Heart left ventricle (tissue), 16 donors: Measurements from ENCODE around the gene LPP. TPM values are rescaled to one million over a fixed set of nuclear protein-coding genes. Genes with fewer than 3 reads are reported as not detected.
A peak's percentile ranks its signal among the peaks of the same experiment; 100 is the strongest.

Experiments used
- ATAC-seq, 4 donors: fragments of 200-7000 bp; cut with Tn5 transposase; one replicate each; pipeline ENCODE4 v1.9.1; 2020 to 2022; ENCODE audit warnings: moderate library complexity in 4 of 4, mild to moderate bottlenecking in 3 of 4, moderate number of reproducible peaks in 1 of 4
- DNase-seq, 5 donors: peaks; one replicate each; pipeline ENCODE4 v3.0.0-alpha.2; 2020
- H3K27ac ChIP-seq, 12 donors: fragments of 200-600 bp; sonication (generic) in 4 of 12; one replicate each; pipeline versions ENCODE4 v1.5.0 to v1.8.0; 2016 to 2022; ENCODE audit warnings: mild to moderate bottlenecking in 2 of 12
- H3K27me3 ChIP-seq, 9 donors: fragments of 200-600 bp; sonication (generic) in 2 of 9; one replicate each; pipeline versions ENCODE4 v1.5.1 to v1.8.0; 2016 to 2022; ENCODE audit warnings: mild to moderate bottlenecking in 3 of 9
- H3K36me3 ChIP-seq, 9 donors: fragments of 200-600 bp; sonication (generic) in 2 of 9; one replicate each; pipeline versions ENCODE4 v1.5.0 to v1.8.0; 2018 to 2022; ENCODE audit warnings: mild to moderate bottlenecking in 2 of 9
- H3K4me1 ChIP-seq, 12 donors: fragments of 200-600 bp; sonication (generic) in 4 of 12; one replicate each; pipeline versions ENCODE4 v1.5.0 to v1.8.0; 2016 to 2022; ENCODE audit warnings: mild to moderate bottlenecking in 3 of 12
- H3K4me3 ChIP-seq, 12 donors: fragments of 200-600 bp; sonication (generic) in 4 of 12; one replicate each; pipeline versions ENCODE4 v1.5.0 to v1.8.0; 2017 to 2022; ENCODE audit warnings: mild to moderate bottlenecking in 9 of 12, moderate library complexity in 4 of 12
- H3K9me3 ChIP-seq, 12 donors: fragments of 200-600 bp; sonication (generic) in 4 of 12; one replicate each; pipeline versions ENCODE4 v1.5.0 to v1.8.0; 2016 to 2022; ENCODE audit warnings: mild to moderate bottlenecking in 1 of 12
- CTCF ChIP-seq, 12 donors: fragments of 200-600 bp; sonication (generic) in 4 of 12; IDR thresholded peaks; one replicate each; pipeline versions ENCODE4 v1.5.0 to v1.8.0; 2018 to 2022; ENCODE audit warnings: antibody characterized with exemption in 12 of 12, mild to moderate bottlenecking in 5 of 12
- POLR2A ChIP-seq, 2 donors: fragments of 450-650 bp; IDR thresholded peaks; one replicate each; pipeline ENCODE4 v1.6.1; 2017; ENCODE audit warnings: antibody characterized with exemption in 2 of 2, mild to moderate bottlenecking in 2 of 2, moderate library complexity in 2 of 2
- WGBS, 4 donors: extraction: QIAGEN DNeasy Blood & Tissue Kit in 2 of 4; methylation state at CpG; one replicate each; pipeline versions ENCODE4 v1.1.5 to v1.1.7; 2013 to 2018; 5-methylcytosine and 5-hydroxymethylcytosine counted together
- intact Hi-C, 10 donors: fragments of 100-400 bp; cut with DNase I; formaldehyde crosslinking; loops; one replicate each; pipeline versions ENCODE4 v1.11.1 to v1.14.2; 2022
- polyA plus RNA-seq, 2 donors: library from polyadenylated mRNA; stranded (reverse); fragments of 200-250 nt; gene quantifications; one replicate each; pipeline ENCODE4 v1.2.3, GENCODE V29; 2013
- total RNA-seq, 9 donors: library from RNA; depleted of rRNA in 2 of 9; stranded (reverse); fragments of >200 nt in 2 of 9; fragmentation: NEBNext Ultra II Directional in 3 of 9; extraction: Animal tissue kit (Norgen Biotek cat#: 25700) in 3 of 9; gene quantifications; one replicate each; pipeline versions ENCODE4 v1.1.0 to v1.2.4, GENCODE V29; 2016 to 2023
- donor health status: ischemic (EF 13 %, LVEDD 7.1; RV severe dilation, severe dysfunction).
- donor health status: healthy with polysubstance abuse.
- donor health status: DM: no; HTN: yes; CAD: no.
- donor health status: DM: no; HTN: no; CAD: no.
- donor health status: ischemic (EF 25% LVEDD 6.9; RV normal size, moderate dysfunction).
- donor health status: ischemic (EF 25% LVEDD 5.7; RV mildly dilated, moderate dysfunction).
- donor health status: healthy.
- donor health status: DM: yes; HTN: yes; CAD: no.
- donor health status: ischemic (EF 35%, LVEDD 5.7; RV mildly dilated, moderate dysfunction).
- donor health status: nonischemic (EF 11% LVEDD 7.7; RV severe dilation, severe dysfunction).
- donor health status: DM: yes; HTN: yes; CAD: no.
- donor health status: PGD.
- donor health status: ischemic (EF 29% LVEDD 5.4; RV normal size, mild dysfunction).
- donor health status: nonischemic (EF 23%, LVEDD 6.1; RV moderate dilation, normal function).

Gene LPP
- total and polyA plus RNA-seq, 11 donors = 9.2 to 178 (median 100) TPM

- Histone ChIP-seq H3K36me3 (peaks cover 0 to 27% (median 20%) of the 10 kb centered on the region in 9 donors), H3K27me3 (no peaks in the 10 kb centered on the region), H3K27ac (no peak overlapping the region), H3K4me3 (no peak overlapping the region), H3K9me3 (peaks cover 0 to 6% (median 0%) of the 10 kb centered on the region in 12 donors), H3K4me1 (peaks cover 0 to 43% (median 8%) of the 10 kb centered on the region in 12 donors)
- ATAC-seq (no peak), DNase-seq (no peak)
- 96 to 99% (median 99%) methylated on average over 4 of the region's 4 CpGs for WGBS, 4 donors
- TF ChIP-seq POLR2A (IDR thresholded peaks at IDR 0.05) (no peak), CTCF (IDR thresholded peaks at IDR 0.05) (peak in 1 of 12 donors; percentile 8)
- intact Hi-C loops = no loop called here
These were observed 250.2 kb downstream of the LPP start for GRCh38 chr3:188404124-188404523.

- DNase-seq (no peak), ATAC-seq (peak in 1 of 4 donors; percentile 54)
- peaks cover 0 to 6% (median 0%) of the 10 kb centered on the region in 12 donors for H3K9me3 ChIP-seq
- no peaks in the 10 kb centered on the region for H3K27me3 ChIP-seq
- no peak for TF ChIP-seq POLR2A (IDR thresholded peaks at IDR 0.05)
- TF ChIP-seq CTCF (IDR thresholded peaks at IDR 0.05) = no peak
- no peak overlapping the region for H3K27ac ChIP-seq
- intact Hi-C loops = no loop called here
- H3K36me3 ChIP-seq = peaks cover 0 to 29% (median 20%) of the 10 kb centered on the region in 9 donors
- peaks cover 0 to 37% (median 8%) of the 10 kb centered on the region in 12 donors for H3K4me1 ChIP-seq
- WGBS, 4 donors = 91 to 93% (median 92%) methylated on average over 4 of the region's 4 CpGs
- no peak overlapping the region for H3K4me3 ChIP-seq
These were observed 250.7 kb downstream of the LPP start for GRCh38 chr3:188404701-188405100.

- H3K9me3 ChIP-seq = peaks cover 0 to under 1% (median 0%) of the 10 kb centered on the region in 12 donors
- ATAC-seq (no peak), DNase-seq (no peak)
- H3K4me3 ChIP-seq = no peak overlapping the region
- intact Hi-C loops = no loop called here
- TF ChIP-seq POLR2A (IDR thresholded peaks at IDR 0.05) (no peak), CTCF (IDR thresholded peaks at IDR 0.05) (no peak)
- 64 to 73% (median 66%) methylated on average over 6 of the region's 6 CpGs for WGBS, 4 donors
- H3K27me3 ChIP-seq = no peaks in the 10 kb centered on the region
- H3K27ac ChIP-seq = peak overlapping the region in 1 of 12 donors; percentile 27
- peaks cover 0 to 15% (median 0%) of the 10 kb centered on the region in 12 donors for H3K4me1 ChIP-seq
- H3K36me3 ChIP-seq = peaks cover 0 to 35% (median 20%) of the 10 kb centered on the region in 9 donors
These were observed 253.4 kb downstream of the LPP start for GRCh38 chr3:188407158-188407880.

- Histone ChIP-seq H3K27ac (no peak overlapping the region), H3K36me3 (peaks cover 0 to 35% (median 20%) of the 10 kb centered on the region in 9 donors), H3K27me3 (no peaks in the 10 kb centered on the region), H3K4me1 (peaks cover 0 to 8% (median 0%) of the 10 kb centered on the region in 12 donors), H3K9me3 (no peaks in the 10 kb centered on the region), H3K4me3 (no peak overlapping the region)
- WGBS, 4 donors = 90 to 91% (median 91%) methylated on average over 3 of the region's 3 CpGs
- TF ChIP-seq POLR2A (IDR thresholded peaks at IDR 0.05) (no peak), CTCF (IDR thresholded peaks at IDR 0.05) (no peak)
- intact Hi-C loops = no loop called here
- DNase-seq (no peak), ATAC-seq (no peak)
These were observed 254.9 kb downstream of the LPP start for GRCh38 chr3:188408831-188409230.
